Esophagus squamous epithelium (tissue), 4 donors: ENCODE results near the gene C11orf21.

Experiments
- CTCF ChIP-seq, 6 experiments: fragments of 450-650 bp in 4 of 6; fragments of 200-600 bp in 2 of 6; sonication (generic) in 2 of 6; IDR thresholded peaks; one replicate each; pipeline ENCODE4 v1.5.1; 2016 to 2019; ENCODE audit warnings: antibody characterized with exemption in 6 of 6, mild to moderate bottlenecking in 4 of 6, moderate library complexity in 4 of 6
- POLR2A ChIP-seq, 4 donors: fragments of 450-650 bp; IDR thresholded peaks; one replicate each; pipeline ENCODE4 v1.6.1; 2017; ENCODE audit warnings: antibody characterized with exemption in 4 of 4, mild to moderate bottlenecking in 4 of 4, moderate library complexity in 3 of 4

GRCh38 chr11:2272946-2273280, 28.8 kb downstream of the C11orf21 start:
- TF ChIP-seq CTCF (IDR thresholded peaks at IDR 0.05) (no peak), POLR2A (IDR thresholded peaks at IDR 0.05) (no peak)
